SK-N-SH treated with all-trans-retinoic acid at 6 μM for 48 hours (cell line): ENCODE data around the gene ACP4.
A peak's percentile ranks its signal among the peaks of the same experiment; 100 is the strongest.
"Not testable (repeated sequence)": the region's sequence is repeated elsewhere in the genome, so short reads cannot be mapped to it uniquely, and the experiment has no call there.

Experiments used
- ATAC-seq: fragments of 200-7000 bp; cut with Tn5 transposase; 3 replicates; pipeline ENCODE4 v1.9.1; 2020; ENCODE audit warnings: mild to moderate bottlenecking, moderate library complexity
- ARNTL ChIP-seq: fragments of 450-650 bp; formaldehyde crosslinking; IDR thresholded peaks from 2 replicates; pipeline ENCODE4 v1.5.0; 2020; ENCODE audit warnings: low read depth, mild to moderate bottlenecking, moderate library complexity, borderline replicate concordance
- BACH2 ChIP-seq: fragments of 250-450 bp; sonication (Bioruptor Pico); IDR thresholded peaks from 2 replicates; pipeline ENCODE4 v1.9.0; 2021; ENCODE audit warnings: mild to moderate bottlenecking, borderline replicate concordance
- ESRRG ChIP-seq: fragments of 250-450 bp; sonication (Bioruptor Pico); IDR thresholded peaks from 2 replicates; pipeline ENCODE4 v1.6.1; 2021; ENCODE audit warnings: mild to moderate bottlenecking
- GLIS3 ChIP-seq: fragments of 250-450 bp; sonication (Bioruptor Pico); IDR thresholded peaks from 2 replicates; pipeline ENCODE4 v1.5.0; 2020; ENCODE audit warnings: mild to moderate bottlenecking, moderate library complexity
- ISL1 ChIP-seq: fragments of 250-450 bp; sonication (Bioruptor Pico); IDR thresholded peaks from 2 replicates; pipeline ENCODE4 v2.1.2; 2022; ENCODE audit warnings: mild to moderate bottlenecking, moderate library complexity
- OSR1 ChIP-seq: fragments of 250-450 bp; sonication (Bioruptor Pico); IDR thresholded peaks from 2 replicates; pipeline ENCODE4 v1.8.0; 2022; ENCODE audit warnings: moderate library complexity, mild to moderate bottlenecking, inconsistent platforms
- PPARA ChIP-seq: fragments of 250-450 bp; sonication (Bioruptor Pico); IDR thresholded peaks from 2 replicates; pipeline ENCODE4 v1.5.0; 2020; ENCODE audit warnings: mild to moderate bottlenecking, borderline replicate concordance
- RARB ChIP-seq: fragments of 250-450 bp; sonication (Bioruptor Pico); IDR thresholded peaks from 2 replicates; pipeline ENCODE4 v1.8.0; 2021; ENCODE audit warnings: mild to moderate bottlenecking, moderate library complexity
- SNAI2 ChIP-seq: fragments of 250-450 bp; sonication (Bioruptor Pico); IDR thresholded peaks from 2 replicates; pipeline ENCODE4 v1.5.0; 2020; ENCODE audit warnings: mild to moderate bottlenecking, moderate library complexity
- TCF4 ChIP-seq: fragments of 250-450 bp; sonication (Bioruptor Pico); IDR thresholded peaks from 2 replicates; pipeline ENCODE4 v1.8.0; 2021; ENCODE audit warnings: mild to moderate bottlenecking, moderate library complexity, borderline replicate concordance
- ZC3H10 ChIP-seq: fragments of 250-450 bp; sonication (Bioruptor Pico); IDR thresholded peaks from 2 replicates; pipeline ENCODE4 v1.5.1; 2021; ENCODE audit warnings: mild to moderate bottlenecking, moderate library complexity
- ZFP3 ChIP-seq: fragments of 250-450 bp; sonication (Bioruptor Pico); IDR thresholded peaks from 2 replicates; pipeline ENCODE4 v1.5.0; 2020; ENCODE audit warnings: mild to moderate bottlenecking, moderate library complexity
- ZFP30 ChIP-seq: fragments of 450-650 bp; formaldehyde crosslinking; IDR thresholded peaks from 2 replicates; pipeline ENCODE4 v1.5.0; 2022; ENCODE audit warnings: mild to moderate bottlenecking, moderate library complexity
- TF ChIP-seq, protein P1 (sequence below): fragments of 250-450 bp; sonication (Bioruptor Pico); IDR thresholded peaks from 2 replicates; pipeline ENCODE4 v1.8.0; 2021; ENCODE audit warnings: low read depth, mild to moderate bottlenecking, moderate library complexity, borderline replicate concordance
- TF ChIP-seq, protein P2 (sequence below): fragments of 250-450 bp; sonication (Bioruptor Pico); IDR thresholded peaks from 2 replicates; pipeline ENCODE4 v1.8.0; 2020; ENCODE audit warnings: mild to moderate bottlenecking, moderate library complexity, borderline replicate concordance
- TF ChIP-seq, protein P3 (sequence below): fragments of 250-450 bp; sonication (Bioruptor Pico); IDR thresholded peaks from 2 replicates; pipeline ENCODE4 v1.5.1; 2020; ENCODE audit warnings: low read depth, mild to moderate bottlenecking, moderate library complexity
- TF ChIP-seq, protein P4 (sequence below): fragments of 250-450 bp; sonication (Bioruptor Pico); IDR thresholded peaks from 2 replicates; pipeline ENCODE4 v1.5.0; 2020; ENCODE audit warnings: mild to moderate bottlenecking, moderate library complexity
- TF ChIP-seq, protein P5 (sequence below): fragments of 250-450 bp; sonication (Bioruptor Pico); IDR thresholded peaks from 2 replicates; pipeline ENCODE4 v1.5.1; 2021; ENCODE audit warnings: mild to moderate bottlenecking, moderate library complexity

Gene ACP4

DNA sequence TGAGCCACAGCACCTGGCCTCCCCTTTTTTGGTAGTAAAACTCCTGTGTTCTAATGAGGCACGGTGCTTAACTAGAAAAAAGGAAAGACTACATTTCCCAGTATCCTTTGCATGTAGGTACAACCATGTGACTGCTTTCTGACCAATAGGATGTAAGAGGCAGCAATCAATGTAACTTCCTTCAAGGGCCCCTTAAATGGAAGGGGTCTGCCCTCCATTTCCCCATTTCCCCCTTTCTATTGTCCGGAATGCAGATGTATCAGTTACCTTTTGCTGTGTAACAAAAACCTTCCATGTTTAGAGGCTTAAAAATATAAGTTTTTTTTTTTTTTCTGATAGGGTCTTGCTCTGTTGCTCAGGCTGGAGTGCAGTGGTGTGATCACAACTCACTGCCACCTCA lies 17.7 kb upstream of the ACP4 start:
- ATAC-seq, result 0 out of 3 replicates have a peak, but pooled peaks have one; percentile 33
- TF ChIP-seq, protein P1, sequence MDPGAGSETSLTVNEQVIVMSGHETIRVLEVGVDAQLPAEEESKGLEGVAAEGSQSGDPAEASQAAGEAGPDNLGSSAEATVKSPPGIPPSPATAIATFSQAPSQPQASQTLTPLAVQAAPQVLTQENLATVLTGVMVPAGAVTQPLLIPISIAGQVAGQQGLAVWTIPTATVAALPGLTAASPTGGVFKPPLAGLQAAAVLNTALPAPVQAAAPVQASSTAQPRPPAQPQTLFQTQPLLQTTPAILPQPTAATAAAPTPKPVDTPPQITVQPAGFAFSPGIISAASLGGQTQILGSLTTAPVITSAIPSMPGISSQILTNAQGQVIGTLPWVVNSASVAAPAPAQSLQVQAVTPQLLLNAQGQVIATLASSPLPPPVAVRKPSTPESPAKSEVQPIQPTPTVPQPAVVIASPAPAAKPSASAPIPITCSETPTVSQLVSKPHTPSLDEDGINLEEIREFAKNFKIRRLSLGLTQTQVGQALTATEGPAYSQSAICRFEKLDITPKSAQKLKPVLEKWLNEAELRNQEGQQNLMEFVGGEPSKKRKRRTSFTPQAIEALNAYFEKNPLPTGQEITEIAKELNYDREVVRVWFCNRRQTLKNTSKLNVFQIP (CRISPR knock-in tag), result no peak
- TF ChIP-seq ZFP3, result no peak
- TF ChIP-seq, protein P2, sequence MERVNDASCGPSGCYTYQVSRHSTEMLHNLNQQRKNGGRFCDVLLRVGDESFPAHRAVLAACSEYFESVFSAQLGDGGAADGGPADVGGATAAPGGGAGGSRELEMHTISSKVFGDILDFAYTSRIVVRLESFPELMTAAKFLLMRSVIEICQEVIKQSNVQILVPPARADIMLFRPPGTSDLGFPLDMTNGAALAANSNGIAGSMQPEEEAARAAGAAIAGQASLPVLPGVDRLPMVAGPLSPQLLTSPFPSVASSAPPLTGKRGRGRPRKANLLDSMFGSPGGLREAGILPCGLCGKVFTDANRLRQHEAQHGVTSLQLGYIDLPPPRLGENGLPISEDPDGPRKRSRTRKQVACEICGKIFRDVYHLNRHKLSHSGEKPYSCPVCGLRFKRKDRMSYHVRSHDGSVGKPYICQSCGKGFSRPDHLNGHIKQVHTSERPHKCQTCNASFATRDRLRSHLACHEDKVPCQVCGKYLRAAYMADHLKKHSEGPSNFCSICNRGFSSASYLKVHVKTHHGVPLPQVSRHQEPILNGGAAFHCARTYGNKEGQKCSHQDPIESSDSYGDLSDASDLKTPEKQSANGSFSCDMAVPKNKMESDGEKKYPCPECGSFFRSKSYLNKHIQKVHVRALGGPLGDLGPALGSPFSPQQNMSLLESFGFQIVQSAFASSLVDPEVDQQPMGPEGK (CRISPR knock-in tag), result no peak
- no peak for TF ChIP-seq ESRRG (CRISPR knock-in tag)
- no peak for TF ChIP-seq RARB
- no peak for TF ChIP-seq BACH2 (CRISPR knock-in tag)
- TF ChIP-seq ZC3H10 (CRISPR knock-in tag), result no peak
- no peak for TF ChIP-seq OSR1 (CRISPR knock-in tag)
- TF ChIP-seq, protein P3, sequence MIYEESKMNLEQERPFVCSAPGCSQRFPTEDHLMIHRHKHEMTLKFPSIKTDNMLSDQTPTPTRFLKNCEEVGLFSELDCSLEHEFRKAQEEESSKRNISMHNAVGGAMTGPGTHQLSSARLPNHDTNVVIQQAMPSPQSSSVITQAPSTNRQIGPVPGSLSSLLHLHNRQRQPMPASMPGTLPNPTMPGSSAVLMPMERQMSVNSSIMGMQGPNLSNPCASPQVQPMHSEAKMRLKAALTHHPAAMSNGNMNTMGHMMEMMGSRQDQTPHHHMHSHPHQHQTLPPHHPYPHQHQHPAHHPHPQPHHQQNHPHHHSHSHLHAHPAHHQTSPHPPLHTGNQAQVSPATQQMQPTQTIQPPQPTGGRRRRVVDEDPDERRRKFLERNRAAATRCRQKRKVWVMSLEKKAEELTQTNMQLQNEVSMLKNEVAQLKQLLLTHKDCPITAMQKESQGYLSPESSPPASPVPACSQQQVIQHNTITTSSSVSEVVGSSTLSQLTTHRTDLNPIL (CRISPR knock-in tag), result no peak
- no peak for TF ChIP-seq TCF4 (CRISPR knock-in tag)
- TF ChIP-seq, protein P4, sequence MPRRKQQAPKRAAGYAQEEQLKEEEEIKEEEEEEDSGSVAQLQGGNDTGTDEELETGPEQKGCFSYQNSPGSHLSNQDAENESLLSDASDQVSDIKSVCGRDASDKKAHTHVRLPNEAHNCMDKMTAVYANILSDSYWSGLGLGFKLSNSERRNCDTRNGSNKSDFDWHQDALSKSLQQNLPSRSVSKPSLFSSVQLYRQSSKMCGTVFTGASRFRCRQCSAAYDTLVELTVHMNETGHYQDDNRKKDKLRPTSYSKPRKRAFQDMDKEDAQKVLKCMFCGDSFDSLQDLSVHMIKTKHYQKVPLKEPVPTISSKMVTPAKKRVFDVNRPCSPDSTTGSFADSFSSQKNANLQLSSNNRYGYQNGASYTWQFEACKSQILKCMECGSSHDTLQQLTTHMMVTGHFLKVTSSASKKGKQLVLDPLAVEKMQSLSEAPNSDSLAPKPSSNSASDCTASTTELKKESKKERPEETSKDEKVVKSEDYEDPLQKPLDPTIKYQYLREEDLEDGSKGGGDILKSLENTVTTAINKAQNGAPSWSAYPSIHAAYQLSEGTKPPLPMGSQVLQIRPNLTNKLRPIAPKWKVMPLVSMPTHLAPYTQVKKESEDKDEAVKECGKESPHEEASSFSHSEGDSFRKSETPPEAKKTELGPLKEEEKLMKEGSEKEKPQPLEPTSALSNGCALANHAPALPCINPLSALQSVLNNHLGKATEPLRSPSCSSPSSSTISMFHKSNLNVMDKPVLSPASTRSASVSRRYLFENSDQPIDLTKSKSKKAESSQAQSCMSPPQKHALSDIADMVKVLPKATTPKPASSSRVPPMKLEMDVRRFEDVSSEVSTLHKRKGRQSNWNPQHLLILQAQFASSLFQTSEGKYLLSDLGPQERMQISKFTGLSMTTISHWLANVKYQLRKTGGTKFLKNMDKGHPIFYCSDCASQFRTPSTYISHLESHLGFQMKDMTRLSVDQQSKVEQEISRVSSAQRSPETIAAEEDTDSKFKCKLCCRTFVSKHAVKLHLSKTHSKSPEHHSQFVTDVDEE (CRISPR knock-in tag), result no peak
- TF ChIP-seq, protein P5, sequence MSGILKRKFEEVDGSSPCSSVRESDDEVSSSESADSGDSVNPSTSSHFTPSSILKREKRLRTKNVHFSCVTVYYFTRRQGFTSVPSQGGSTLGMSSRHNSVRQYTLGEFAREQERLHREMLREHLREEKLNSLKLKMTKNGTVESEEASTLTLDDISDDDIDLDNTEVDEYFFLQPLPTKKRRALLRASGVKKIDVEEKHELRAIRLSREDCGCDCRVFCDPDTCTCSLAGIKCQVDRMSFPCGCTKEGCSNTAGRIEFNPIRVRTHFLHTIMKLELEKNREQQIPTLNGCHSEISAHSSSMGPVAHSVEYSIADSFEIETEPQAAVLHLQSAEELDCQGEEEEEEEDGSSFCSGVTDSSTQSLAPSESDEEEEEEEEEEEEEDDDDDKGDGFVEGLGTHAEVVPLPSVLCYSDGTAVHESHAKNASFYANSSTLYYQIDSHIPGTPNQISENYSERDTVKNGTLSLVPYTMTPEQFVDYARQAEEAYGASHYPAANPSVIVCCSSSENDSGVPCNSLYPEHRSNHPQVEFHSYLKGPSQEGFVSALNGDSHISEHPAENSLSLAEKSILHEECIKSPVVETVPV (CRISPR knock-in tag), result no peak
- no peak for TF ChIP-seq GLIS3 (CRISPR knock-in tag)
- TF ChIP-seq SNAI2 (CRISPR knock-in tag), result no peak

DNA sequence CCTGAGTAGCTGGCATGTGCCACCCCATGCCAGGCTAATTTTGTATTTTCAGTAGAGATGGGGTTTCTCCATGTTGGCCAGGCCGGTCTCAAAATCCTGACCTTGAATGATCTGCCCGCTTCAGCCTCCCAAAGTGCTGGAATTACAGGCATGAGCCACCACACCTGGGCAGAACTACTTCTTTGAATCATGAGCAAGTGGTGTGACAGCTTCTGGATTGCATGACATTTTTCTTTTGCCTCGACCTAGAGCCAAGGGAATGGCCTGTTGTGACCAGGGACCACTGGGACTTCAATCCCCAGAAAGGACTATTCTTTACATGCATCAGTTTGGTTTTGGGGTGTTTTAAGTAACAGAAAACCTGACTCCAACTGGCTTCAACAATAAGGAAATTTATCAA lies 17.3 kb upstream of the ACP4 start:
- ATAC-seq, result not testable (repeated sequence)

DNA sequence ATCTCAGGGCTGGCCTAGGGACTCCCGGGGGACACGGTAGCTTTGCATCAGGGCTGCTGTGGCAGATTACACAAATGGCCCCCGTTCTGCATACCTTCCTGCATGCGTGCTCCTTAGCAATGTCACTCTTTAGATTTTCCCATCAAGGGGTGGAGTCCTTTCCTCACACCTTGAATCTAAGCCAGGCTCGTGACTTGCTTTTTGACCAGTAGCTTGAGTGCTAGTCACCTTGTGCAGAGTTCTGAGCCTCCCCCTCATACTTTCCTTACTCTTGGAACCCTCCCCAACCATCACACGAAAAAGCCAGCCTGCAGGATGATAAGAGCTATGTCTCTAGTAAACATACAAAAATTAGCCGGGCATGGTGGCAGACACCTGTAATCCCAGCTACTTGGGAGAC lies 16.8 kb upstream of the ACP4 start:
- not testable (repeated sequence) for ATAC-seq

DNA sequence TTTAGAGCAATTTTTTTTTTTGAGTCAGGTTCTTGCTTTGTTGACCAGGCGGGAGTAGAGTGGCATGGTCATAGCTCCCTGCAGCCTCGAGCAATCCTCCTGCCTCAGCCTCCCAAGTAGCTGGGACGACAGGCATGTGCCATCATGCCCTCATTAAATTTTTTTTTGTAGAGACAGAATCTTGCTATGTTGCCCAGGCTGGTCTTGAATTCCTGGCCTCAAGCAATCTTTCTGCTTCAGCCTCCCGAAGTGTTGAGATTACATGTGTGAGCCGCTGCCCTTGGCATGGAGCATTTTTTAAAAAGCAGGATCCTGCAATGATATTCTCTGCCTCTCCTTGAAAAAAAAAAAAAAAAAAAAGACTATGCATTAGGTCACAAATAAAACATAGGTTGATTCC lies 14.1 kb upstream of the ACP4 start:
- TF ChIP-seq ISL1 (CRISPR knock-in tag) (no peak), GLIS3 (CRISPR knock-in tag) (no peak), TCF4 (CRISPR knock-in tag) (no peak), ZFP30 (CRISPR knock-in tag) (no peak)
- TF ChIP-seq, all 23 proteins: peak for 0
- no peak for ATAC-seq

DNA sequence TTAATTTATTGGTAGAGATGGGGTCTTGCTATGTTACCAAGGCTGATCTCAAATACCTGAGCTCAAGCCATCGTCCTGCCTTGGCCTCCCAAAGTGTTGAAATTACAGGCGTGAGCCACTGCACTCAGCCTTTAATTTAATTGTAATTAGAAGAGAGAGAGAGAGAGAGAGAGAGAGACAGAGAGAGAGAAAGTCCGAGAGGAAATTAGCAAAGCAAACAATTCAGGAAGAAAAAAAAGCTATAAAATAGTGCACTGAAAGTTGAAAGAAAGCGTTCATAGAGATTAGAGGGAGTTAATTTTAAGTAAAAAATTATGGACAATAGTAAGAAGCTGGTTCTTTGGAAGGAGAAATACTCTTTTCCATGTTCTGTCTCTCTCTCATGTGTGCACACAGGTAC lies 13.0 kb upstream of the ACP4 start:
- ATAC-seq, result no peak
- TF ChIP-seq, protein P5 (CRISPR knock-in tag), result no peak
- TF ChIP-seq PPARA (CRISPR knock-in tag), result no peak
- TF ChIP-seq TCF4 (CRISPR knock-in tag), result no peak
- TF ChIP-seq, protein P3 (CRISPR knock-in tag), result no peak
- no peak for TF ChIP-seq OSR1 (CRISPR knock-in tag)
- no peak for TF ChIP-seq ARNTL
- no peak for TF ChIP-seq ESRRG (CRISPR knock-in tag)
- TF ChIP-seq, protein P2 (CRISPR knock-in tag), result no peak
